HG02588 (cell line): ENCODE data around the gene IFT88.

Experiments
- ATAC-seq: cut with Tn5 transposase; IDR thresholded peaks from one replicate; pipeline ENCODE4 v1.9.1; 2021; ENCODE audit warnings: mild to moderate bottlenecking, moderate library complexity; ENCODE audit not compliant: unreplicated experiment

Gene IFT88, protein sequence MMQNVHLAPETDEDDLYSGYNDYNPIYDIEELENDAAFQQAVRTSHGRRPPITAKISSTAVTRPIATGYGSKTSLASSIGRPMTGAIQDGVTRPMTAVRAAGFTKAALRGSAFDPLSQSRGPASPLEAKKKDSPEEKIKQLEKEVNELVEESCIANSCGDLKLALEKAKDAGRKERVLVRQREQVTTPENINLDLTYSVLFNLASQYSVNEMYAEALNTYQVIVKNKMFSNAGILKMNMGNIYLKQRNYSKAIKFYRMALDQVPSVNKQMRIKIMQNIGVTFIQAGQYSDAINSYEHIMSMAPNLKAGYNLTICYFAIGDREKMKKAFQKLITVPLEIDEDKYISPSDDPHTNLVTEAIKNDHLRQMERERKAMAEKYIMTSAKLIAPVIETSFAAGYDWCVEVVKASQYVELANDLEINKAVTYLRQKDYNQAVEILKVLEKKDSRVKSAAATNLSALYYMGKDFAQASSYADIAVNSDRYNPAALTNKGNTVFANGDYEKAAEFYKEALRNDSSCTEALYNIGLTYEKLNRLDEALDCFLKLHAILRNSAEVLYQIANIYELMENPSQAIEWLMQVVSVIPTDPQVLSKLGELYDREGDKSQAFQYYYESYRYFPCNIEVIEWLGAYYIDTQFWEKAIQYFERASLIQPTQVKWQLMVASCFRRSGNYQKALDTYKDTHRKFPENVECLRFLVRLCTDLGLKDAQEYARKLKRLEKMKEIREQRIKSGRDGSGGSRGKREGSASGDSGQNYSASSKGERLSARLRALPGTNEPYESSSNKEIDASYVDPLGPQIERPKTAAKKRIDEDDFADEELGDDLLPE

DNA sequence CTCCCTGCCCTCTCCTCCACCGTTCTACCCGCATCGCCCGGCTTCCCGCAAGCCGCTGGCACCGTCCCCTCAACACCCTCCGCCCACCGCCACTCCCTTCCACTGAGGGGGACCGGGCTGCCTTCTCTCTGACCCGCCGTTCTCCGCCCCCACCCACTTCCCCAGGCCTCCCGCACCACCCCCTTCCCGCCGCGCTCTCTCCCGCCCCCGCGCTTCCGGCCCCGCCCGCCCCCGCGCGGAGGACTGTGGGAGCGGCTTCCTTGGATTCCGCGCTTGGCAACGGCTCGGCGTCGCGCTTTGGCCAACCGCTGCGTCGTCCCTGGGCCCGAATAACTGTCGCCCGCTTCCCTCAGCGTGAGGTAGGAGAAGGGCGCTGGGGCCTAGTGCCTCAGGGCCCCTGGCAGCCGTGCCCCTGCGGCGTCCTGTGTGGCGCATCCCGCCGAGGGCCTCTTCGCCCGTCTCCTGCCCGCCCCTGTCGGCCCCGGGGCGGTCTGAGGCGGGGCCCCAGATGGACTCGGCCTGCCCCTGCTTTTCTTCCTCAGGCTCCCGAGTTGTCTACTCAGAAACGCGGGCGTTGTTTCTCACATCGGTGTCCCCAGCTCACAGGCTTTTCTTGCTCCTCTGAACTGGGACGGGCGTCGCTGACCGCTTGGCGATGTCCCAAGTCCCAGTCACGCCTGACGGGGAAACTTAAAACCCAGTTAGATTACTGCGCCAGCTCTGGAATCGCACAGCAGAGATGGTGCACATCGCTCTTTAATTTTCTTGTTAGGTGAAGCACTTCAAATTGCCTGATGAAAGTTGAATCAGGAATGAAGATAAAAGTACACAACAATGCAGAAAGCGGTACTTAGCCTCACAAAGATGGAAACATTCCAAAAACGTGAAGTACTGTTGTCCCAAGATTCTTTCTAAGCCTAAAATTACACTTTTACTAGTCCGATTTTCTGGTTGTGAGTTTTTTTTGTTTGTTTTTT, at the start of gene IFT88:
Gene IFT88 (plus strand): TSS at position 260 of the 977 bp plus-strand sequence. CDS start 7,229 bp downstream, outside the sequence.
- ATAC-seq: peak; percentile 87

DNA sequence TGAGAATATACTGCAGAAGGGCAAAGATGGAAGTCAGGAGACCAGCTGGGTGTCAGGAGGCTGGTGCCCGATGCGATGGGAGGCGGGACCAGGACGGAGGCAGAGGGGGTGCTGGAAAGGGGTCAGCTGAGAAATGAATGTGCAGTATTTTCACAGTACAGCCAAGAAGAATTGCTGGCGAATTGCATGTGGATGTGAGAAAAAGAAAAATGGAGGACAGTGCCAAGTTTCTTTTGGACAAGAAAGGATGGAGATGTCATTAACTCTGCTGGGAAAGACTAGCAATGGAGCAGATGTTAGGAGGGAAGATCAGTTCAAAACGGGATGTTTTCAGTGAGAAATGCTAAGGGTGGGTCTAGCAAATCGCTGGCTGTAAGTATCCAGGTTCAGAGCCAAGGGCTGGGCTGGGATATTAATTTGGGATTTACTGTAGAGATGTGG, 48.3 kb upstream of the IFT88 start:
- no peak for ATAC-seq

DNA sequence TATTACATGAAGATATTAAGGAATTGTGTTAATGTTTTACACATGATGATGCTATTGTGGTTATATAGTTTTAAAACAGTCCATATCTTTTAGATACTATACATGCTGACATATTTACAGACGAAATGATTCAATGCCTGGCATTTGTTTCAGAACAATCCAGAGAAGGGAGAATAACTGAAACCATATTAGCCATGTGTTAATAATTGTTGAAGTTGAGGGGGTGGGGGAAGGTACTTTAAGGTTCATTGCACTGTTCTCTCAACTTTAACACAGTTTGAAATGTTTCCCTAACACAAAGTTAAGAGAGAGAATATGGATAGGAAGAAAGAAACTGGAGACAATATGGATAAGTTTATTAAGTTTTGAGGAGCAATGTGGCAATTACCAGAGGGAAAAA, 47.1 kb upstream of the IFT88 start:
- ATAC-seq: no peak

DNA sequence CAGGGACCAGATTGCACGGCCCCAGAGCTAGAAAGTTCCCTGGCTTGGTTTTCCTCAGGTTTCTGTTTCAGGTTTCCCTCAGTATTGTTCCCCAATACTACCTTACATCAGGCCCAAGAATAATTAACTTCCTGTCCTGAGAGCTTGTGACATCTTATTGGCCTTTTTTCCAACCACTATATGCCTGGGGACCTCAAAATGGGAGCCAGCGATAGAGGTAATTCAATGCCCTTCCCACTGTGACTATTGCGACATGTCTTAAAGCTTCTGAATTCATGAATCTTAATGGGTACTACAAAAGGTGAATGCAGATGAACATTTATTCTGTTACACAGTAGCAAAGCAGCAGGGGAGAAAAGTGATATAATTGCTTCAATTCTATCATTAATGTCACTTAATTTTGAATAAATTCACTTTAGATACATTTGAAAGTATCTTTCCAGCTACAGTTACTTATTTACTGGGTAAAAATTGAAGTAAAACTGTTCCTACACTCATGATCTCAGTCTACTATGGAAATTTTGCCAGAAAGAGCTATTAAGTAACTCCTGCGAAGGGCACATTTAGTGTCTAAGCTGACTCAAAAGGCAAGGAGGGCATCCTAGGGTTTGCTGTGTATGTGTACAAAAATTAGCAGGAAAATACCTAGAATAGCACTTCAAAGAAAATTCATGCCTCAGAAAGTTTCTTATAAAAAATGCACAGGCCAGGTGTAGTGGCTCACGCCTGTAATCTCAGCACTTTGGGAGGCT, 45.4 kb upstream of the IFT88 start:
- no peak for ATAC-seq

DNA sequence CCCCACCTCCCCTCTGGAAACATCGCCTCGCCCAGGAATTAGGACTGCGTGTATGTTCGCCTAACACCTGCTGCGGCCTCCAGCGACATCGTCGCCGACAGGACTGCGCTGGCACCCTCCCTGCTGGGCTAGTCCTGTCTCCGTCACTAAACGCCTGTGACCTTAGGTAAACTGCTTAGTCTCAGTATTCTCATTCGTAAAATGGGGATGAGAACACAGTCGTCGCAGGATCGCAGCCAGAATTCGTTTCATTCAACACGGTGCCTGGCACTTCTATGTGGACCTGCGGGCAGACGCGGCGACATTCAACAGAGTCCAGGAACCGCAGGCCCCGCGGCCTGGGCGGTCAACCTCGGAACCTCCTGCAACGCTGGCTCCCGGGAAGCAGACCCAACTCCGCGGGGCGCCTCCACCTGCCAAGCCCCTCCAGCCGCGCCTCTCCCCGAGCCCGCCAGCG, 41.8 kb upstream of the IFT88 start:
- peak; percentile 7 for ATAC-seq

DNA sequence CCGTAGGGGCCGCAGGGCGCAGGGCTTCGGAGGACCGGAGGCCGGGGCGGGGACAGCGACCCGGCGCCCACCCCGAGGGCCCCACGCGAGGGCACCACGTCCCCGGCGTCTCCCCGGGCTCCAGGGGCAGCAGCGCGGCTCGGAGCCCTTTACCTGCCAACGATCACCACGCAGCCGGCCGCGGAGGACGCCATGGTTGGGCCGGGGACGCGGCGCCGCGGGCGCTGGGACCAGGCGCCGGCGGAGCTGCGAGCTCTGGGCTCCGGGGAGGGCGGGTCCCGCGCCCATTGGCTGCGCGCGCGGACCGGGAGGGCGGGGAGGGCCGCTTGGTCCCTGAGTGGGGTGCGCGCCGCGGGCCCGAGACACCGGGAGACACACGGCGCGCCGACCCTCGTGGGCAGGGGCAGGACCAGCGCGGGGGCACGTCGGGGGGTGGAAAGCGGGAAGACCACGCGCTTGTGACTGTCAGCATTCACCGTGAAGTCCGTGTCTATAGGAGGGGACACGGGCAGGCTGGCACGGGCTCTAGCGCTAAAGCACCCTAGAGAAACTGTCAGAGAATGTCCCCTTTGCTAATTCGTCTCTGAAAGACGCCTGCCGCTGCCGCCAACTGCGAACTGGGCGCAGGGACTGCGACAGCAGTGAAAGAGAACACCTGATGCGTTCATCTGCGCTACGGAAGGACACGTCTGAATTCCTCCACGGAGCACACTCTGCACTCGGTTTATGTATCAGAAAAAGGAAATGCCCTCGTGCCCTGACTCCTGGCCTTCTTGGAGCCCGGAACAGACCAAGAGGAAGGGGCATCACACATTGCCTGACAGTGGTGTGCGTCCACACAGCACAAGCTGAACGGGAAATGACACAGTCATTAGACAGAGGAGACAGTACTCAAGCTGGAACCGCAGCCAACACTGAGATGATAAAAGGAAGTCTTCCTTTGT, 41.1 kb upstream of the IFT88 start, which contains the start of gene CRYL1:
Gene CRYL1 (minus strand): TSS at position 257 of the 944 bp plus-strand sequence. CDS start 63 bp downstream, at position 194.
- peak; percentile 83 for ATAC-seq

DNA sequence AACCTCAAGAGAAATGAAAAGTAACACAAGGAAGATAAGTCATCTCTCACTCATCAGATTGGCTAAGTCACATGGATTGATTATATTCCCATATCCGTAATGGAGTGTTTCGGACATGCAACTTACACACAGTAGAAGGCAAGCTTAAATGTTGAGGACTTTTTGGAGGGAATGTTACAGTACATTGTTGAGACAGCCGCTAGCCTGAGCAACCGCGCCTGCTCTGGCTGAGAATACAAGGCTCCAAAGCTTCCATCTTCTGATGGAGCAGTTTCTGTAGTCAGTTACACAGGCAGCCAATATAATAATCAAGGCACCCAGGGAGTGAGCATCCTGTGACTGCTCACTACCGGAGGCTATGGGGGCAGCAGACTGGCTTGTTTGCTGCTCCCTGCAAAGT, 40.3 kb upstream of the IFT88 start:
- no peak for ATAC-seq

DNA sequence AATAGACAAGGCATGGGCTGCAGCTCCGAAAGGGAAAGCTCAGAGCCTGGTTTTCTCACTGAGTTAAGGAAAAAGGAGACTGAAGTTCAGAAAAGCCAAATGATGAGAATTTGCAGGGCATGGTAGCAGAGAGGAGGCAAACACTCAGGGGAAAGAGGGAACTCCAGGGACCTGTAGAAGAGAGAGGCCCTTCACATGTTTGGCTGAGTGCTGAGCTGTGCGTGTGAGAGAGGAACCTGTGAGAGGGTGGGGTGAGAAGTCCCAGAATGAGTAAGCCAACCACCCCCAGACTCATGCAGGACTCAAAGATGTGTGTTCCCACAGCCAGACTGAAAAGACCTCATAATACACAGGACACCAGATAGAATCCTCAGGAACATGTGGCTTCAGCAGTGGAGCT, 38.5 kb upstream of the IFT88 start:
- no peak for ATAC-seq

DNA sequence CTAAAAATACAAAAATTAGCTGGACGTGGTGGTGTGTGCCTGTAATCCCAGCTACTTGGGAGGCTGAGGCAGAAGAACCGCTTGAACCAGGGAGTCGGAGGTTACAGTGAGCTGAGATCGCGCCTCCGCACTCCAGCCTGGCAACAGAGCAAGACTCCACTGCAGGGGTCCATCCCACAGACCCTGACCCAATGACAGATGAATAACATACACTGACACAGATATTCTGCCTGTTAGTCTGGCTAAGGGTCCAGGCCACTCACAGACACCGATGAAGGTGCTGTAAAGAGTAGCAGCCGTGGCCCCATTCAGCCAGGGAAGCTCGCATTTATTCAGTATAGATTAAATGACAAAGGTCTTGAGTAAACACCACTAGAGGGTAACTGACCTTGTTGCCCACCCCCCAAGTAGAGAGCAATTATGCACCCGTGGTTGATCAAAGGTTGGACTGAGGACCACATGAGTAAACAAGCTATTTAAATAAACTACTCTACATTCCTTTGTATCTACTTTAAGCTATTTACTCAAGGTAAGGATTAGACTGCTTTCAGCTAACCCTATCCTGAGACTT, 32.8 kb upstream of the IFT88 start:
- ATAC-seq: no peak

DNA sequence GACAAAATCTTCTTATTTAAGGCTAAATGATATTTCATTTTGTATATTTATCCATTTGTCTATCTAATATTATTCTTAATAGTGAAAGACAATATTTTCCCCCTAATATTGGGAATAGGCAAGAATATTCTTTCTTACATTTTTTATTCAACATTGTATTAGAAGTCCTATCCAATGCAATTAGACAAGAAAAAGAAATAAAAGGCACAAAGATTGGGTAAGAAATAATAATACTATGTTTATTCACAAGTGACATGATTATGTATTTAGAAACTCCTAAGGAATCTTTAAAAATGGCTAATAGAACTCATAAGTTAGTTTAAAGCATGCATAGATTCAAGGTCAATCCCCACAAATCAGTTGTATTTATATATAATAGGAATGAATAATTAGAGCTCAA, 30.0 kb upstream of the IFT88 start:
- ATAC-seq: no peak

DNA sequence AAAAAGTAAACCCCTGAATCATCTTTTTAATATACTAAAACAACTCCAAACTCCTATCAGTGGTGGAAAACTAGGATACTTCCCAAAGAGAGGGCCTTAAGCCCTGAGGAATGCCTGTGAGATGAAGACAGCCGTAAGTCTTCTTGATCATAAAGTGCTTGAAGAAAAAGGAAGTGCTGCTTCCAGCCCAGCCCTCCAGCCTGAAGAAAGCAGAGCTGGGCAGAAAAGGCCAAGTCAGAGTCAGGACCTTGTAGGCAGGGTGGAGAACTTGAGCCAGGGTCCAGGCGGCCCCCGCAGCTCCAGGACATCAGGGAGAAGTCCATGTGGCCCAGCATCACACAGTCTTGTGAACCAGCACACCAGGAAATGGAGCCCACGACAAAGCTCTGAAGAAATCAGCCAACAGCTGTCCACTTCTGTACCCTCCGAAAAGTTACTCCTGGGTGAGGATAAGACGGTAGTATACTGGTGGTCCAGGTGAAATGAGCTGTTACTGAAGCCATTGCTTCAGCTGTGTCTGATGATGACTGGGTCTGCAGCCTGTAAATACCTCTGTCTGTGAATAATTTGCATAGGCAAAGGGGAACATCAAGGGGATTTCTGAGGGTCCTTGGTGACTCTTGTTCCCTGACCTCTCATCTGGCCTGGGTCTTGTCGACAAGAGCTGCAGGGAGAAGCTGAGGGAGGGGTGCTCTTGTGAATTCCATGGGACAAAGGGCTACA, 22.6 kb upstream of the IFT88 start:
- no peak for ATAC-seq

DNA sequence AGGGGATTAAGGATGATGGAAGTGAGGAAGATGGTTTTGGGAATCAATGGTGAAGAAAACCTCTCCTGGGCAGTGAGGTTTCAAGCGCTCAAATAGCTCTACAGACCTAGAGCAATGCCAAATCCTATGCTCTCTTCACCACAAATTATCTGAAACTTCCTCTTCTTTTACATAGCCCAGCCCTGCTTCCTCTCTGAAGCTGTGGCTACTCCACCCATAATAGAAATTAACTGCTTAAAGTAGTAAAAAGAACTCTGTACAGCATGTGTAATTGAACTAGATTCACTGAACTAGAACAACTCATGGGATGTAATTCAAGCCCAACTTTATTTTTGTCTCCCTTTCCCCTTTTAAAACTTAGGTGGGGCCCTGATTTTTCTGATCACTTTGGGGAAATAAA, 20.4 kb upstream of the IFT88 start:
- no peak for ATAC-seq

DNA sequence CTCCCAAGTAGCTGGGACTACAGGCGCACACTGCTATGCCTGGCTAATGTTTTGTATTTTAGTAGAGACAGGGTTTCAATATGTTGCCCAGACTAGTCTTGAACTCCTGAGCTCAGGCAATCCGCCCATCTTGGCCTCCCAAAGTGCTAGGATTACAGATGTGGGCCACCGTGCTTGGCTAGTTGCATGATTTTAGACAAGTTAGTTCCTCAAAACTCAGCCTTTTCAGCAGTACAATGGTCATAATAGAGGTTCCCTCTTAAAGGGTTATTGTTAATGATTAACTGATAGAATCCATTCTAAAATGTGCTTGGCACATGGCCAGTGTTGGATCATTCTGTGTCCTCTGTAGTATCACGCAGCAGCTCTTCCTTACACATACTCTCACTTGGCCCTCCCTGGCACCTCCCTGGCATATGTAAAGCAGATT, 19.5 kb upstream of the IFT88 start:
- no peak for ATAC-seq

DNA sequence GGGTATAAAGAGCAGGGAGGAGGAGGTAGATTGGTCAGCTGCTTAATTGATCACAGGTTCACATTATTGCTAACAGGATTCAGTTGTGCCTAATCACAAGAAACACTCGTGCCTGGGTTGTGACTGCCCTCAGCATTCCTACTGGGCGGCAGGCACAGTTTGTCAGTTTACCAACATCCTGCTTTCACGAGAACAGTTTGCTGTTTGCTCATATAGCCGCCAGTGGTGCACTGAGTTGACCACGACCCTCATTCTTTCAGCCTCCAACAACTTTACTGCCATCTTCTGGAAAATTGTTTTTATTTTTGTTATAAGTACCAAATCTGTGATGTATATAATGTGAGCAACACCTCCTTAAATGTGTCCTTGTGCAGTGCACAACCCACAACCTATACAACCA, 16.2 kb upstream of the IFT88 start:
- ATAC-seq: no peak

DNA sequence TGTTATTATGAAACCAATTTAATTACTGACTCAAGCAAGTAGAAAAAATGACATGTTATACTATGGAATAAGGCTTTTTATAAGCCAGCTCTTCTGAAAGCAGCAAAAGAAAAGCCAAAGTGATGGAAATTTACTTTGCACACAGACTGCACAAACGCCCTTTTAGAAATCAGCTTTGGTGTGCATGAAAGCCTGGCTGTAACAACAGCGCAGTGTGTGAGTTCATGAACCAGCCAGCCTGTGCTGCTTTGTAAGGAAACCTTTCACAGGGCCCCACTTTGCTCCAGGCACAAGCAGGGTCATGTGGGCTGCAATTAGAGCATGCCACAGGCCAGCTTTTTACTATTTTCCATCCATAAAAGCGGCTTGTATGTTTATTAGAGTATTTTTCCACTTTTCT, 13.6 kb upstream of the IFT88 start:
- no peak for ATAC-seq

DNA sequence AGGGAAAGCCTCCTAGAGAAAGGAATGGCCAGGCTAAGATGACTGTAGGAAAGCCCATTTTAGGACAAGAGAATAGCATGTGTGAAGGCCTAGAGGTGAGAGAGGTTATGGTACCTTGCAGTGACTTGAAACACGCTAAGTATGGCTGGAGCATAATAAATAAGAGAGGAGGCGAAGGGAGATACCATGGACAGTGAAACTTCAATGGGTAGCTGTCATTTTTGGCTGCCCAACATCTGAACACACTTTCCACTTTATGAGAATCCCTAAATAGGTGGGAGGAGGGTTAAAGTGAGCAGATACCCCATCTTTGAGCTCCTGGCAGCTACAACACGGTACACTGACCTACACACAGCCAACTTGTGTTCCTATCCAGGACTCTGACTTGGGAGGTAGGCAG, 8.0 kb upstream of the IFT88 start:
- no peak for ATAC-seq

DNA sequence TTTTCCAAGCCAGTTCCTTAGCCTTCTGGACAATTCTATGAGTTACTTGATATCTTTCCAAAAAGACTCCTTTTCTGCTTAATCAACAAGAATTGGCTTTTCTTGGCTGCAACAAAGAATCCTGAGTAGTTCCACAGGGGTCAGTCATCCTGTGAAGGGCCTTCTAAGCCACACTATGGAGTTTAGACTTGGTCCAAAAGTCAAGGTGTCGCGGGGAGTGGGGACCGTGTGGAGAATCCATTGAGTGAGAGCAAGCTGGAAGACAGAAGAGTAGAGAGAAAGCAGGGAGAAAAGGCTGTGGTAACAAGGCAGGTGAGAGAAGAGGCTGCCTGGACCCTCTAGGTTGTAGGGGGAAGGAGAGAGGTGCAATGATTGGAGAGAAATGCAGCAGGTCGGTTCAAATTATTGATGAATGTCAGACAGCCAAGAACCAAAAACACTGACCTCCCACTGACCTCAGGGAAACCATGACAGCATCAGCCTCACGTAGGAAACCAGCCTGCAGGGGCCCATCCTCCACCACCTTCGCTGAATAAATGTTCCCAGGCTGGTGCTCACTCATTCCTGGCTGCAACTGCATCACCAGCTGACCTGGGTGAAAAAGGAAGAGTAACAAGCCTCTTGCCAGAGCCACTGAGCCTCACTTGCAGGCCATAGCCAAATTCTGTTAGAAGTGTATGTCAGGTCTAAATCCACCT, 7.1 kb upstream of the IFT88 start:
- ATAC-seq: no peak
